HG03139 (cell line): ENCODE measurements around the gene MRPL47.

Experiments
- ATAC-seq: cut with Tn5 transposase; IDR thresholded peaks from one replicate; pipeline ENCODE4 v1.9.1; 2021; ENCODE audit not compliant: unreplicated experiment

The MRPL47 gene

DNA sequence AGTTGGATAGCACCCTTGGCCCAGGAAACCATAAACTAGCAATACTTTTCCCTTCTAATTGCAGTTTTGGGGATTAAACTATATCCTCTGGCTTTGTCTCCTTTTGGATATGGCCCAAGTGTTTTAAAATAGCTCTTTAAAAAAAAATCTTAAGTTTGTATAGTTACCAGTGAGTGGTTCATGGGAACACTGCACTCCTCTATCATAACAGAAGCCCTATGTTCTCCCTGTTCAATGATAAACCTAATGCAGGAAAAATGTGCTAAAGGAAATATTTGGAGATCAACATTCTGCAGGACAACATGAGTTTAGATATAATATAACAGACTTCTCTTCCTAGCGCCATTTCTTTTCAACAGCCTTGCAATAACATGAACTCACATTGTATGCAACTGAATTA, 13.1 kb downstream of the MRPL47 start:
- ATAC-seq = no peak

DNA sequence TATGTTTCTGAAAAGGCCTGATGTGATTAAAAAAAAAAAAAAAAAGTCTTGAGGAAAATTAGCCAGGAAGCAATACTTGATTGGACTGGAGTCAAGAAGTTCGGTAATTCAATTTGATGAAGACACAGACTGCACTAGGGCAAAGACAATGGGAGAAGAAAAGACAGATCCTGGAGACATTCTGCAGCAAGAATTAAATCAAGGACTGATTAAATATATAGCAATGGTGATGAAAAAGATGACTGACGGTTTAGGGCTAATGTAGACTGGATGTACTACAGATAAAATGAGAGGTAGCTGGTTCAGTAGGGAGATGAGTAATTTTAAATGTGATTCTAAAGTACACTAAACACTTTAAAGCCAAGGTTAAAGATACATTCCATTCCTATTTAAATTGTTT, 13.8 kb downstream of the MRPL47 start:
- no peak for ATAC-seq

DNA sequence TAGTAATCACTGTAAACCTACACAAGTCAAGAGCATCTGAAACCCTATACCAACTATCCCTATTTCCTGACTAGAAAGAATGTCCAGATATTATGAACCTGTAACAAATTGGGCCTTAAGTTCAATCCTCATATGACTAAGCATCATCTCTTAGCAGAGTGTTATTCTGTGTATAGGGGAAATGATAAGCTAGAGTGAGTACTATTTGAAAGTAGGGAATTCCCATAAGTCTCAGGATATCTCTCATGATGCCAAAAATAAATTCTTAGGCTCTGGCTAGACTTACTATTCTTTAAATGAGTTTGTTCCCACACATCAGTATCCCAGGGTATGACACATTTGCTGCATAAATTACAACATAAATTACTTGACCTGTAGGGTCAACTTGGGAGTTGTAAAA, 15.3 kb downstream of the MRPL47 start:
- ATAC-seq = no peak

DNA sequence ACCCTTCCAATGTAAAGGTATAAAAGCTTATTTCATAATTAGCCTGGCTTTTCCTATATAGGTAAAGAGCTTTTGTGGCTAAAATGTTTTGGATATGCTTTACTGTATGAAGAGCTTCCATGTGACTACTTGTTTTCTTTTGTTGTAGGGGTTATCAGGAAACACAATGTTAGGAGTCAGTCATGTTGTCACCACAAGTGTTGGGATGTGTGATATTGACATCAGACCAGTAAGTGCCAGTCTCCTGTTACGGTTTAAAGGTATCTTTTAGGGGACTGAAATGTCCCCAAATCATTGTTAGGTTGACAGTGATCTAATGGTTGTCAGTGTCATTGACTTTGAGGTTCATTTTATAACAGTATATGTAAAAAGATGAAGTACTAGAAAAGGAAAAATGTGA, 23.4 kb downstream of the MRPL47 start:
- ATAC-seq = no peak

DNA sequence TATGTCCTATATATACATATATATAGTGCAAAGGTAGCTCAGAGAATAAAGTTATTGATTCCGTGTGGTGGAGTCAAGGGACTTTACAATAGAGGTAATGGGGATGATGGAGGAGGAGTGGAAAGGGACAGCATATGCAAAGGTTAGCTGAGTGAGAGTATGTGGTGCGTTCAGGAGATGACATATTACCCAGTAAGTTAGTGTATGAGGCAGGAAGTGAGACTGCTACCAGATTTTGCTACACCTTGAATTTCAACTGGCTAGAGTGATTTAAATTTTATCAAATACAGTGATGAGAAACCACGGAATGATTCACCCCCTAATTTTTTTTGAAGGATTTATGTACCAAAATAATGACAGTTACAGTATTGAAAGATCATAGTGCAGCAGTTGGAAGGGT, 38.9 kb downstream of the MRPL47 start:
- ATAC-seq = no peak

DNA sequence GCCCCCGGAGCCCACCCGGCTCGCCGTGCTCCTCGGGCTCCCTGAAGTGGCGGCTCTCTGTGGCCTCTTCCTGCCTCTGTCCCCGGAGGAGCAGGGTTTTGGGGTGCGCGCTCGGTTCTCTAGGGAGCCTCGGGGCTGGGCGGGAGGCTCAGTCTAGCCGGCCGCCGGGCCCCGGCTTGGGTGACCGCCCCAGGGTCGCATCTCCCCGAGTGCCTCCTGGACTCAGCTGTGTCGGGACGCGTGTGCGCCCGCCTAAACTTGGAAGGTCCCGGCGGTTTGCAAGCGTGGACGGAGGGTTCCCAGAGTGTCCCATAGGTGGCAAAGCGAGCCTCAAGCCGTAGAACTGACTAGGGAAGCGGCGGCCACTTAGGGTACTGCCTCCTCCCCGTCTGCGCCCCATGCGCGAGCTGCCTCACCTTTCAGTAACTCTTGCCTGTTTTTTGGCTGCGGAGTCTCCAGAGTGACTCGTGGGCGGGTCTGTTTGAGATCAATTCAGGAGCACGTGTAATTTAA, 41.1 kb downstream of the MRPL47 start:
- ATAC-seq = peak; percentile 48

DNA sequence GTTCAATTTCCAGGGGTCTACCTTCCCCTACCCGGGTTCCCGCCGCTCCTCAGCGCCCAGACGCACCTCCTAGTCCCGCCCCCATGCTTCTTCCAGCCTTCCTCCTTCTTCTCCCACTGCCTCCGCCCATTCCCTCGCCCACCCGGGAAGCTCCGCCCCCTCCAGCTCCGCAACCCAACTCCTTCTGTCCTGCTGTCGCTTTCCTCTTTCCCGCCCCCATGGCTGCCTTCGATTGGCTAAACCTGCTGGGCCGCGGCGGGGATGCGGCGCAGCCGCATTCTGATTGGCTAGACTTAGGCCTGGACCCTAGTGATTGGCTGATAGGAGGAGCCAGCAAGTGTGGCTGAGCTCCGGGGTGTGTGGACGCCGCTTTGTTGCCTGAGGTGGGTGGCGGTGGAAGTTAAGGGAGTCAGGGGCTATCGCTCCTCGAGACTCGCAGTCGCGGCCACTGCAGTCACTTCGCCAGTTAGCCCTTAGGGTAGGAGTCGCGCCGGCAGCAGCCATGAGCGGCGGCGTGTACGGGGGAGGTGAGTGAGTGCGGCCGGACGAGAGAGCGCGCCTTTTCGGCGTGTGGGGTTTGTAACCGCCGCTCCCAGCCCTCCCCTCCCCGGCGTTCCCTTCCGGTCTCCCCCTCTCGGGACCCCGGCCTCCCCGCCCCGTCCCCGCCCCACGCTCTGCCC, 41.7 kb downstream of the MRPL47 start, which contains the start of gene ACTL6A:
ACTL6A (plus strand) TSS at position 336 of the 680 bp plus-strand sequence; CDS start at position 503, 167 bp downstream.
- peak; percentile 94 for ATAC-seq

DNA sequence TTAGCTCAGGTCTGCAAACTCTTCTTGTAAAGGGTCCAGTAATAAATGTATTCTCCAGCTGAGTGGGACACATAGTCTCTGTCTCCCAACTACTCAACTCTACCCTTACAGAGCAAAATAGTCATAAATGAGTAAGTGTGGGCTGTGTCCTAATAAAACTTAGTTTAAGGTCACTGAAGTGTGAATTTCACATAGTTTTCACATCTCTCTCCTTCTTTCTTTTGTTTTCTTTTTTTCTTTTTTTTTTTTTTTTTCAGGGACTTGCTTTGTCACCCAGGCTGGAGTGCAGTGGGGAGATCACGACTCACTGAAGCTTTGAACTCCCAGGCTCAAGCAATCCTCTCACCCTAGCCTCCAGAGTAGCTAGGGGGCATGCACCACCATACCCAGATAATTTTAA, 43.6 kb downstream of the MRPL47 start:
- ATAC-seq = no peak

DNA sequence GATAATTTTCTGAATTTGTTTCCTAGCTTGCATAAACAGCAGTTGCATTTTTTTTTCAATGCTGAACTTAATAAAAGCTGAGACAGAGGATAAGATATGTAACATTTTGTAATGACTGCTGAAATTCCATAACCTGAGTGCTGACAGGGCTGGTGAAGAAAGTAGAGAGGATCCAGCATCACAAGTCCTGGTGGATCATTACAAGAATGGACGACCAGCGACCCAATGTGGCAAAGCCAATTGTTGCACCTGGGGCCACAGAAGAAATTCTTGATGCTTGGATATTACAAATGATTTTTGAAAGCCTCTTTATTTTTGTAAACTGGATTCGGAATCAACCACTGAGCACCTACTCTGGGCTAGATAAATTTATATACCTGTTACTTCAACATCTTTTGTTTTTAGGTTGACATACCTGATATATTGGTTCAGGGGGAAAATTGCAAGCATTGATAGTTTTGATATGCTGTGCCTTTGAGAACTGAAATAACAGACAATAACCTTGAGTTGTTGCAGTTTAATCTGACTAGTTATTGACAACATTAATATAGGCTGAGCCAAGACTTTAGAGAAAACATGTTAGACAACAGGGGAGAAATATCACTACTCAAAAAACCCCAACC, 45.6 kb downstream of the MRPL47 start:
- ATAC-seq = no peak

DNA sequence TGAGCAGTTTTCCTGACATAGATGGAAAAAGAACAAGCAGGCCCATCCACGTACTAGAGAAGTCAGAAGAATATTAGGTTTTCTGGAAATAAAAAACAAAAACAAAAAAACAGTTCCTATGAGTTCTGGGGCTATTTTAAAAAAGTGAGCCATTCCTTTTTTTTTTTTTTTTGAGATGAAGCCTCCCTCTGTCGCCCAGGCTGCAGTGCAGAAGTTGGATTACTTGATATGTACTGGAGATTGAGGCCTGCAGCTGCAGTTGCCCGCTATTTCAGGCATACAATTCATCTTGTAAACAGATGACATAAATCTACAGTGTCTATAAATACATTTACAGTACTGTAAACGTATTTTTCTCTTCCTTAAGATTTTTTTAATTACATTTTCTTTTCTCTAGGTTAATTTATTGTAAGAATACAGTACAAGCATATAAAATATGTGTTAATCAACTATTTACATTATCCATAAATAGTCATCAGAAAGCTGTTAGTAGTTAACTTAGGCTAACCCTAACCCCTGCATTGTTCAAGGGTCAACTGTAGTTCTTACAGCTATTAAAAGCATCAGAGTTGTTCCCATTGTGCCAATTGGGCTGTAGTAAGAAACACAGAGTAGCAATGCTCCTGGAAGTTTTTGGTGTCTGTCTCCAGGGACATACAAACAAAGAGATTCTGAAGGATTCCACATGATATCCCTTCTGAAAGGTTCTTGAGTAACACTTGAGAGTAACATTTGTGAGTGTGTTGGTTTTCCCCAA, 52.9 kb downstream of the MRPL47 start:
- no peak for ATAC-seq

DNA sequence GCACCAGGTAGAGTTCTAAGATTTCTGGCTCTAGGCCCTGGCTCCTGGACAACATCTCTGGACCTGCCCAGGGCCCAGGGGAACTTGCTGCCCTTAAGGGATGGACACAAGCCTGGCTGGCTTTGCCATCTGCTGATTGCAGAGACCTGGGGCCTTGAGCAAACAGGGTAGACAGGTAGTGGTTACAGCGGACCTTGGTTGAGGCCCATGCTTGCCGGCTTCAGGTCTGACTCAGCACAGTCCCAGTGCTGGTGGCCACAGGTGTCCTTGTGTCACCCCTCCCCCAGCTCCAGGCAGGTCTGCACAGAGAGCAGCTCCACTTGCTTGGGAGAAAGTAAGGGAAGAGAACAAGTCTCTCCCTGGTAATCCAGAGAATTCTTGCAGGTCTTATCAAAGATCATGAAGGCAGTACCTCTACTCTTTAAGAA, 57.6 kb downstream of the MRPL47 start:
- ATAC-seq = no peak

DNA sequence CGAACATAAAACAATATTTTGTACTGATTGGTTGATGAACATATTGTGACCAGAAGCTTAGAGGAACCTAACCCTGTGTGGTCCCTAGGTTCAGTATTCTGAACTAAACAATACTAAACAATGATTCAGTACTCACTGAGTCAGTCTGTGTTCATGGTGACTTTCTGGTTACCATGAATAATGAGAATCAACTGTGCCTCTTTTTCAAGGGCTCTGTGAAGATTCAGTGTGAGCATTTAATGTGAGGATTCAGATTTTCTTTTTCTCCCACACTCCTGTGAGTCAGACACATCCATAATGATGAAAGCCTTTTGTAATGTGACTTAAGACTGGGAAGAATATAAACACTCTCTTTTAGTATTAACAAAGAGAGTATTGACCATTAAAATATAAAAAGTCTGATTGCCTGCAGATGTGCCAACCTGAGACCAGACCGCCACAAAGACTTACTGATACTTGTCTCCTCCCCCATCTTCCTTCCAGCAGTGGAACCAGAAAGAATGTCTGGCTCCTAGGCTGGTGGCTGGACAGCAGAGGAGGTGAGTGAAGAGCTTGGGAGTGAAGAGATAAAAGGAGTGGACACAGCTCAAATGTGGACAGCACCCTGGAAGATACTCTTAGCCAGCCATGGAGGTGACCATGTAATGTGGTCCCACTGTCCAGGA, 59.3 kb downstream of the MRPL47 start:
- ATAC-seq = no peak

DNA sequence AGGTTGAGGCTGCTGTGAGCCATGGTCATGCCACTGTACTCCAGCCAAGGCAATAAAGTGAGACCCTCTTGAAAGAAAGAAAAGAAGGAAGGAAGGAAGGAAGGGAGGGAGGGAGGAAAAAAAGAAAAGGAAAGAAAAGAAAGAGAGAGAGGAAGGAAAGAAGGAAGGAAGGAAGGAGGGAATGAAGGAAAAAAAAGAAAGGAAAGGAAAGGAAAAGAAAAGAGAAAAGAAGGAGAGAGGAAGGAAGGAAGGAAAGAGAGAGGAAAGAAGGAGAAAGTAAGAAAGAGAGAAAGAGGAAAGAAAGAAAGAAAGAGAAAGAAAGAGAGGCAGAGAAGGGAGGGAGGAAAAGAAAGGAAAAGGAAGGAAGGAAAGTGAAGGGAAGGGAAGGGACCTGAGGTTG, 62.1 kb downstream of the MRPL47 start:
- no peak for ATAC-seq

DNA sequence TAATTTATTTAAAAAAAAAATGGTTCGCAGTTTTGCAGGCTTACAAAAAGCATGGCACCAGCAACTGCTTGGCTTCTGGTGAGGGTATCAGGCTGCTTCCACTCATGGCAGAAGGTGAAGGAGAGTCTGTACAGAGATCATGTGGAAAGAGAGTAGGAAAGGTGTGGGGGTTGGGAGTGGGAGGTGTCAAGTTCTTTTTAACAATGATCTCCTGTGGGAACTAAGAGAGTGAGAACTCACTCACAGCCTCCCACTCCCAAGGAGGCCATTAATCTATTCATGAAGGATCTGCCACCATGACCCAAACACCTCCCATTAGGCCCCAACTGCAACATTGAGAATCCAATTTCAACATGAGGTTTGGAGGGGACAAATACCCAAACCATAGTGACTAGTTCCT, 62.8 kb downstream of the MRPL47 start:
- ATAC-seq = no peak

DNA sequence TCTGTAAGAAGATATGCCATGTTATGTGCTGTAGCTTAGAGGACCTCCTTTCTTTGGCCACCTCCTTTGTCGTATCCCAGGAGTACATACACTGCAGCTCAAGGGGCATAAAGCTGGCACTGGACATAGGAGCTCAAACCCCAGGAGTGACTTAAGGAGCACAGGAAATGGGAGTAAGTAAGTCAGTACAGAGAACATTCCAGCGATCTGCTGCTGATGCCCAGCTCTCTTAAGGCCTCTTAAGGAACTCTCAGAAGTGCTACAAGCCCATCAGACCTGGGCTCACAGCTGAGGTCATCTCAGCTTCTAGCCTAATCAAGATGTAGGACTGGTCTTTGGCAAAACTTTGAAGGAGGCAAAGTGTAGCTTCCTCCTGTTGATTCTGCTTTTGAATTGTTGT, 63.3 kb downstream of the MRPL47 start:
- no peak for ATAC-seq
